ENCODE data around the gene NAA25. TPM values are rescaled to one million over a fixed set of nuclear protein-coding genes. Genes with fewer than 3 reads are reported as not detected.
"Not testable (repeated sequence)": the region's sequence is repeated elsewhere in the genome, so short reads cannot be mapped to it uniquely, and the experiment has no call there.

NAA25 gene
- total and polyA plus RNA-seq, 3 donors from 2014 or later, result 15.2 to 31.8 (median 28.2) TPM

DNA sequence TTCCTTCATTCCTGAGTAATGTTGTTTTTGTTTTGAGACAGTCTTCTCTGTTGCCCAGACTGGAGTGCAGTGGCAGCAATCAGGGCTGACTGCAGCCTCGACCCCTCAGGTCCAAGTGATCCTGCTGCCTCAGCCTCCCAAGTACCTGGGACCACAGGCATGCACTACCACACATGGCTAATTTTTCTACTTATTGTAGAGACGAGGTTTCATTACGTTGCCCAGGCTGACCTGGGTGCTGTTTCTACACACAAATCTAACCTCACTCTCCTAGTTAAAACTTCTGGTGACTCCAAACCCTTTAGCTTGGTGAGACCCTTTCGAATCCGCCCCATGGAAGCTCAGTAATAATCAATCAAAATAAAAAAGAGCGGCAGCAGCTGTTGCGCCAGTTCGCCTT is 96.9 kb downstream of the NAA25 start:
- 59 to 66% methylated on average over 8 of the region's 8 CpGs for WGBS, 2 donors
- no peak for DNase-seq
- Histone ChIP-seq H3K27ac (peak overlapping the region in 1 of 2 donors; percentile 96), H3K27me3 (no peaks in the 10 kb centered on the region), H3K36me3 (ENCODE audit: low read depth, missing control alignments) (no peaks in the 10 kb centered on the region), H3K4me1 (peaks cover 19% of the 10 kb centered on the region), H3K4me3 (peak overlapping the region in 1 of 2 donors; percentile 96), H3K9me3 (no peaks in the 10 kb centered on the region)
- intact Hi-C loops (cut with DNase I; ENCODE audit: low total_unique reads), result no loop called here
- no peak for TF ChIP-seq POLR2A (IDR thresholded peaks at IDR 0.05)
- TF ChIP-seq, protein P1, sequence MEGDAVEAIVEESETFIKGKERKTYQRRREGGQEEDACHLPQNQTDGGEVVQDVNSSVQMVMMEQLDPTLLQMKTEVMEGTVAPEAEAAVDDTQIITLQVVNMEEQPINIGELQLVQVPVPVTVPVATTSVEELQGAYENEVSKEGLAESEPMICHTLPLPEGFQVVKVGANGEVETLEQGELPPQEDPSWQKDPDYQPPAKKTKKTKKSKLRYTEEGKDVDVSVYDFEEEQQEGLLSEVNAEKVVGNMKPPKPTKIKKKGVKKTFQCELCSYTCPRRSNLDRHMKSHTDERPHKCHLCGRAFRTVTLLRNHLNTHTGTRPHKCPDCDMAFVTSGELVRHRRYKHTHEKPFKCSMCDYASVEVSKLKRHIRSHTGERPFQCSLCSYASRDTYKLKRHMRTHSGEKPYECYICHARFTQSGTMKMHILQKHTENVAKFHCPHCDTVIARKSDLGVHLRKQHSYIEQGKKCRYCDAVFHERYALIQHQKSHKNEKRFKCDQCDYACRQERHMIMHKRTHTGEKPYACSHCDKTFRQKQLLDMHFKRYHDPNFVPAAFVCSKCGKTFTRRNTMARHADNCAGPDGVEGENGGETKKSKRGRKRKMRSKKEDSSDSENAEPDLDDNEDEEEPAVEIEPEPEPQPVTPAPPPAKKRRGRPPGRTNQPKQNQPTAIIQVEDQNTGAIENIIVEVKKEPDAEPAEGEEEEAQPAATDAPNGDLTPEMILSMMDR (IDR thresholded peaks at IDR 0.05), result no peak

DNA sequence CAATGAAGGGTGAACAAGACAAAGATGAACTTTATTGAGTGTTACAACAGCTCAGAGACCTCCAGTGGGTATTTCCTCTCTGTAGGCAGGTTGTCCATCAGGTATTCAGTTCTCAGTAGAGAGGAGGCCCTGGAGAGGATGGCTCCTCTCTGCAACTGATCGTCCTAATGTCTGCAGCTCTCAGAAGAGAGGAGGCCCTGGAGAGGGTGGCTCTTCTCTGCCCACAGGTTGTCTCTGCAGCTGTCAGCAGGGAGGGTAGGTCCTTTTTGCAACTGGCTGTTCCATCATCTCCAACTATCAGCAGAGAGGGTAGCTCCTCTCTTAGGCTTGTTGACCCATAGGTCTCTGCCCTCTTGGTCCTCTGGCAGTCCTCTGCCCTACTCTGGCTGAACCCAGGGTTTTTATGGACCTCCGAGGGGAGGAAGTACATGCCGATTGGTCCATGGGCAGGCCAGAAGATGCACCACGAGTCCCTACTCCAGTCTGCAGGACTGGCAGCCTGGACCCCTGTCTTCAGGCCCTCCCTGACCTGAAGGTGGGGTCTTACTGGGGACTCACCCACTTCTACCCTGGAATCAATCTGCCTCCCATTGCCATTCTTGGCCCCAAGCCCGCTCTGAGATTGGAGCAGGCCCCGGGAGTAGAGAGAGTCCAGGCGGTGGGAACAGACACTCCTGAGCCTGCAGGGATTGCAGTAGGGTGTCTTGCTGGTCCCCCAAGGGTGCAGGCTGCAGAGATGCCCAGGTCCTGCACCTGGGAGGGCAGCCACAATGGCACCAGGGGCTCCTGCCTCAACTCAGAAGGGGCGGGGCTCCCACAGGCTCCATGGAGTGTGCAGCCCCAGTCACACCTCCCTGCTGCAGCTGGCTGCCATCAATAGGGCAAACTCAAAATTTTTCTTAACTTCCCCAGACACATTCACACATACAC is 97.9 kb downstream of the NAA25 start:
- 89 to 90% methylated on average over 4 to 8 of the region's 8 CpGs for WGBS, 2 donors
- H3K4me1 ChIP-seq, result peaks cover 21% of the 10 kb centered on the region
- no peaks in the 10 kb centered on the region for H3K27me3 ChIP-seq
- no peak overlapping the region for H3K27ac ChIP-seq
- intact Hi-C loops (cut with DNase I; ENCODE audit: low total_unique reads), result no loop called here
- H3K4me3 ChIP-seq, result no peak overlapping the region
- no peaks in the 10 kb centered on the region for H3K9me3 ChIP-seq
- DNase-seq, result no peak
- H3K36me3 ChIP-seq (ENCODE audit: low read depth, missing control alignments), result no peaks in the 10 kb centered on the region
- TF ChIP-seq, protein P1 (IDR thresholded peaks at IDR 0.05), result no peak
- TF ChIP-seq POLR2A (IDR thresholded peaks at IDR 0.05), result no peak

DNA sequence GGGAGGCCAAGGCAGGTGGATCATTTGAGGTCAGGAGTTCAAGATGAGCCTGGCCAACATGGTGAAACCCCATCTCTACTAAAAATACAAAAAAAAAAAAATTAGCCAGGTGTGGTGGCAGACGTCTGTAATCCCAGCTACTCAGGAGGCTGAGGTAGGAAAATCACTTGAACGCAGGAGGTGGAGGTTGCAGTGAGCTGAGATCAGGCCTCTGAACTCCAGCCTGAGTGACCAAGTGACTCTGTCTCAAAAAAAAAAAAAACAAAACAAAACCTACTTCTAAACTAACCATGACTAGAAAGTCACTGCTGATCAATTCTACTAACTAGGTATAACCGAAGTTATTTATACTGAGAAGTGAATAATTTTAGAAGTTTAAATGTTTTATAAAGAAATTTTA is 99.0 kb downstream of the NAA25 start:
- H3K27ac ChIP-seq; H3K27me3 ChIP-seq; DNase-seq; intact Hi-C loops (cut with DNase I; ENCODE audit: low total_unique reads); H3K4me3 ChIP-seq; H3K9me3 ChIP-seq; H3K36me3 ChIP-seq (ENCODE audit: low read depth, missing control alignments): not testable (repeated sequence)
- peaks cover 18% of the 10 kb centered on the region for H3K4me1 ChIP-seq
- 88 to 90% methylated on average over 3 of the region's 3 CpGs for WGBS, 2 donors

DNA sequence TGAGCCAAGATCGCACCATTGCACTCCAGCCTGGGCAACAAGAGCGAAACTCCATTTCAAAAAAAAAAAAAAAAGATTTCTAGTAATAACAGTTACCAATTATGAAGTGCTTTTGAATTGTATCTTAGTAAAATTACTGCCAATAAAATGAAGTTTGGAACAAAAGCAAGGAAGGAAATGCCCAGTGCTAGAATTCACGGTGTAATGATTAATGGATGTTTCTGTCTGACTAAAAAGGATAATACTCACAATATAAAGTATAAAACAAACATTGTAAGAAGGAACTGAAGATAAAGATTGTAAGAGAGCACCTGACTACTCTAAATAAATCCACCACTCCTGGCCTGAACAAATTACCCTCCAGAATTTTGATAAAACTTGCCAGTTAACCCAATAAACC is 99.7 kb downstream of the NAA25 start:
- Histone ChIP-seq H3K9me3 (no peaks in the 10 kb centered on the region), H3K27ac (no peak overlapping the region), H3K36me3 (ENCODE audit: low read depth, missing control alignments) (no peaks in the 10 kb centered on the region), H3K27me3 (no peaks in the 10 kb centered on the region), H3K4me3 (no peak overlapping the region), H3K4me1 (peaks cover 13% of the 10 kb centered on the region)
- no peak for DNase-seq
- 78 to 79% methylated on average over 3 of the region's 3 CpGs for WGBS, 2 donors
- intact Hi-C loops (cut with DNase I; ENCODE audit: low total_unique reads), result no loop called here
- no peak for TF ChIP-seq POLR2A (IDR thresholded peaks at IDR 0.05)
- TF ChIP-seq, protein P1 (IDR thresholded peaks at IDR 0.05), result no peak

DNA sequence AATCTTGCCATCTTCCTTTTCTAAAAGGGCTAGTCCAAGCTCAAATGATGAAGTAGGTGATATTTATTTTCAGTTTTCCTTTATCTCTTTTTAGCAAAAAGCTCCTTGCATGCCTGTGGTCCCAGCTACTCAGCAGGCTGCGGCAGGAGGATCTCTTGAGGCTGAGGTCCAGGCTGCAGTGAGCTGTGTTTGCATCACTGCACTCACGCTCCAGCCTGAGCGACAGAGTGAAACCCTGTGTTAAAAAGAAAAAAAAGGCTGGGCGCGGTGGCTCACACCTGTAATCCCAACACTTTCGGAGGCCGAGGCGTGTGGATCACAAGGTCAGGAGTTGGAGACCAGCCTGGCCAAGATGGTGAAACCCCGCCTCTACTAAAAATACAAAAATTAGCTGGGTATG is 100.6 kb downstream of the NAA25 start:
- no peaks in the 10 kb centered on the region for H3K9me3 ChIP-seq
- TF ChIP-seq, protein P1 (IDR thresholded peaks at IDR 0.05), result no peak
- TF ChIP-seq POLR2A (IDR thresholded peaks at IDR 0.05), result no peak
- DNase-seq, result no peak
- H3K4me3 ChIP-seq, result no peak overlapping the region
- H3K4me1 ChIP-seq, result peaks cover 13% of the 10 kb centered on the region
- H3K36me3 ChIP-seq (ENCODE audit: low read depth, missing control alignments), result no peaks in the 10 kb centered on the region
- H3K27me3 ChIP-seq, result no peaks in the 10 kb centered on the region
- no peak overlapping the region for H3K27ac ChIP-seq
- 91 to 93% methylated on average over 9 of the region's 9 CpGs for WGBS, 2 donors
- intact Hi-C loops (cut with DNase I; ENCODE audit: low total_unique reads), result no loop called here
